GM23248 (cell line): ENCODE measurements around the gene ERC2. TPM values are rescaled to one million over a fixed set of nuclear protein-coding genes. Genes with fewer than 3 reads are reported as not detected.

Experiments used
- DNase-seq: peaks from one replicate; pipeline ENCODE4 v3.0.0-alpha.2; 2015
- H2AFZ ChIP-seq: fragments of 200-600 bp; sonication (generic); 2 replicates; pipeline ENCODE4 v1.6.1; 2016; ENCODE audit warnings: antibody characterized with exemption
- H3F3A ChIP-seq: fragments of 200-600 bp; sonication (generic); 2 replicates; pipeline ENCODE4 v1.6.1; 2016; ENCODE audit warnings: mild to moderate bottlenecking, antibody characterized with exemption, mixed run types; ENCODE audit not compliant: insufficient read depth
- H3K27ac ChIP-seq: fragments of 200-600 bp; sonication (generic); 2 replicates; pipeline ENCODE4 v1.5.1; 2016; ENCODE audit warnings: mild to moderate bottlenecking
- H3K27me3 ChIP-seq: fragments of 200-600 bp; sonication (generic); replicated peaks from 2 replicates; pipeline ENCODE4 v1.6.1; 2016; ENCODE audit warnings: mild to moderate bottlenecking; ENCODE audit not compliant: insufficient read depth
- H3K36me3 ChIP-seq: fragments of 200-600 bp; sonication (generic); 2 replicates; pipeline ENCODE4 v1.6.1; 2016; ENCODE audit warnings: low read depth, mild to moderate bottlenecking
- H3K4me1 ChIP-seq: fragments of 200-600 bp; sonication (generic); 2 replicates; pipeline ENCODE4 v1.6.1; 2016; ENCODE audit warnings: mild to moderate bottlenecking; ENCODE audit not compliant: insufficient read depth
- H3K4me2 ChIP-seq: fragments of 200-600 bp; sonication (generic); one replicate; pipeline ENCODE4 v1.6.1; 2016; ENCODE audit warnings: mild to moderate bottlenecking; ENCODE audit not compliant: unreplicated experiment
- H3K4me3 ChIP-seq: fragments of 200-600 bp; sonication (generic); 2 replicates; pipeline ENCODE4 v1.5.1; 2016; ENCODE audit warnings: mild to moderate bottlenecking
- H3K79me2 ChIP-seq: fragments of 200-600 bp; sonication (generic); 2 replicates; pipeline ENCODE4 v1.6.1; 2016; ENCODE audit warnings: mild to moderate bottlenecking; ENCODE audit not compliant: insufficient read depth
- H3K9ac ChIP-seq: fragments of 200-600 bp; sonication (generic); 2 replicates; pipeline ENCODE4 v1.6.1; 2016; ENCODE audit warnings: mild to moderate bottlenecking
- H3K9me2 ChIP-seq: fragments of 200-600 bp; sonication (generic); 2 replicates; pipeline ENCODE4 v1.6.1; 2016; ENCODE audit warnings: mixed run types, mild to moderate bottlenecking, moderate library complexity; ENCODE audit not compliant: insufficient read depth
- H3K9me3 ChIP-seq: fragments of 200-600 bp; sonication (generic); one replicate; pipeline ENCODE4 v1.6.1; 2017; ENCODE audit warnings: low read depth
- H4K20me1 ChIP-seq: fragments of 200-600 bp; sonication (generic); 2 replicates; pipeline ENCODE4 v1.6.0; 2016; ENCODE audit not compliant: insufficient read depth
- EZH2 ChIP-seq: fragments of 200-600 bp; sonication (generic); IDR thresholded peaks from 2 replicates; pipeline ENCODE4 v1.6.1; 2018; ENCODE audit warnings: antibody characterized with exemption, mild to moderate bottlenecking; ENCODE audit not compliant: insufficient read depth, poor library complexity, severe bottlenecking
- EZH2phosphoT487 ChIP-seq: fragments of 200-600 bp; sonication (generic); IDR thresholded peaks from 2 replicates; pipeline ENCODE4 v1.6.1; 2018; ENCODE audit warnings: antibody characterized with exemption, moderate library complexity, mild to moderate bottlenecking, low read depth; ENCODE audit not compliant: insufficient read depth
- WGBS, 2 experiments: methylation state at CpG; one replicate each; pipeline ENCODE4 v1.1.6; 2015 to 2017; ENCODE audit warnings: low lambda C conversion rate in 2 of 2, low coverage in 1 of 2; ENCODE audit errors: missing lambda C conversion rate in 2 of 2; 5-methylcytosine and 5-hydroxymethylcytosine counted together
- in situ Hi-C: fragments of 300-500 bp; cut with MboI; formaldehyde crosslinking; loops from 2 replicates; pipeline ENCODE4 v1.15.0; 2020
- polyA plus RNA-seq: library from polyadenylated mRNA; unstranded; fragments of >200 nt; fragmentation: Nextera tagmentation; extraction: Ambion mirVana; gene quantifications from 2 replicates; pipeline ENCODE4 v1.2.1, GENCODE V29; 2016
- total RNA-seq: library from RNA; depleted of rRNA; stranded (reverse); fragments of >200 nt; shearing (Covaris generic); gene quantifications from 2 replicates; pipeline ENCODE4 v1.2.3, GENCODE V29; 2014

Gene ERC2
- total and polyA plus RNA-seq, 2 experiments from 2014 or later, result not detected

GRCh38 chr3:55678546-55679216, 789.6 kb downstream of the ERC2 start:
- no peak overlapping the region for H3K4me3 ChIP-seq
- H3K9me2 ChIP-seq, result no peaks in the 10 kb centered on the region

GRCh38 chr3:55676643-55677042, 791.6 kb downstream of the ERC2 start:
- WGBS, 2 experiments, result 19 to 26% methylated on average over 3 of the region's 3 CpGs
- Histone ChIP-seq H3K4me1 (no peaks in the 10 kb centered on the region), H2AFZ (no peak overlapping the region), H4K20me1 (no peaks in the 10 kb centered on the region), H3K9me2 (no peaks in the 10 kb centered on the region), H3K79me2 (no peaks in the 10 kb centered on the region), H3F3A (no peaks in the 10 kb centered on the region), H3K36me3 (no peaks in the 10 kb centered on the region), H3K27ac (no peak overlapping the region), H3K9me3 (no peaks in the 10 kb centered on the region), H3K9ac (no peak overlapping the region), H3K4me2 (no peak overlapping the region), H3K4me3 (no peak overlapping the region), H3K27me3 (peaks cover 28% of the 10 kb centered on the region)
- no peak for TF ChIP-seq EZH2
- no peak for TF ChIP-seq EZH2phosphoT487
- no peak for DNase-seq
- in situ Hi-C loops, result no loop called here

More at GRCh38 chr3:55678546-55679216, 789.6 kb downstream of the ERC2 start:
- no peaks in the 10 kb centered on the region for H3K4me1 ChIP-seq
- H3K4me2 ChIP-seq, result no peak overlapping the region
- H2AFZ ChIP-seq, result no peak overlapping the region
- no peaks in the 10 kb centered on the region for H4K20me1 ChIP-seq
- H3K9me3 ChIP-seq, result no peaks in the 10 kb centered on the region
- DNase-seq, result no peak
- H3K9ac ChIP-seq, result no peak overlapping the region
- H3K27me3 ChIP-seq, result peaks cover 35% of the 10 kb centered on the region
- no peaks in the 10 kb centered on the region for H3F3A ChIP-seq
- H3K27ac ChIP-seq, result no peak overlapping the region
- in situ Hi-C loops, result no loop called here
- 39 to 41% methylated on average over 5 of the region's 5 CpGs for WGBS, 2 experiments
- no peaks in the 10 kb centered on the region for H3K36me3 ChIP-seq
- no peak for TF ChIP-seq EZH2phosphoT487
- TF ChIP-seq EZH2, result no peak
- H3K79me2 ChIP-seq, result no peaks in the 10 kb centered on the region

GRCh38 chr3:55675478-55675877, 792.8 kb downstream of the ERC2 start:
- DNase-seq, result no peak
- no peaks in the 10 kb centered on the region for H3K36me3 ChIP-seq
- in situ Hi-C loops, result no loop called here
- H3K27ac ChIP-seq, result no peak overlapping the region
- no peaks in the 10 kb centered on the region for H3K9me3 ChIP-seq
- H4K20me1 ChIP-seq, result no peaks in the 10 kb centered on the region
- no peak overlapping the region for H3K9ac ChIP-seq
- H3K79me2 ChIP-seq, result no peaks in the 10 kb centered on the region
- no peaks in the 10 kb centered on the region for H3K9me2 ChIP-seq
- 28 to 41% methylated on average over 3 of the region's 3 CpGs for WGBS, 2 experiments
- no peak overlapping the region for H3K4me2 ChIP-seq
- no peaks in the 10 kb centered on the region for H3F3A ChIP-seq
- no peak for TF ChIP-seq EZH2
- no peak for TF ChIP-seq EZH2phosphoT487
- H2AFZ ChIP-seq, result no peak overlapping the region
- no peaks in the 10 kb centered on the region for H3K4me1 ChIP-seq
- H3K4me3 ChIP-seq, result no peak overlapping the region
- peaks cover 31% of the 10 kb centered on the region for H3K27me3 ChIP-seq

DNA sequence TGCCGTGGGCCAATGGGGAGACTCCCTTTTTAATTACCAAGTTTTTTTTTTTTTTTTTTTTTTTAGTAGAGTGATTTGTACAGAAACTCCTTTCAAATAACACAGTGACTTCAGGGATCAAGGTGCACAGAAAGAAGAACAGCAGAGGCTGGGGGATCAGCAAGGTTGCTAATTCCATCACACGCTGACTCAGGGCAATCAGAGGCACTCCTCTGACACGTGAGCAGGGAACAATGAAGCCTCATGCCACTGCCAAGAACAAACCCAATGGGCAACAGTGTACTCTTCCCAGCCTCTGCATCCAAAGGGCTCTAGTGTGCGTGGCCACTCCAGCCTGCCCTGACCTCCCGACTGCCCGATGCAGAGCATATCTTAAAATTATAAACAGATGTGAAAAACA, 794.5 kb downstream of the ERC2 start:
- WGBS, 2 experiments, result 14 to 16% methylated on average over 6 of the region's 6 CpGs
- in situ Hi-C loops, result no loop called here

More for the DNA sequence above, 794.5 kb downstream of the ERC2 start:
- Histone ChIP-seq H3K4me1 (no peaks in the 10 kb centered on the region), H3K9me3 (no peaks in the 10 kb centered on the region), H3K27ac (no peak overlapping the region), H3F3A (no peaks in the 10 kb centered on the region), H3K79me2 (no peaks in the 10 kb centered on the region), H4K20me1 (no peaks in the 10 kb centered on the region), H3K27me3 (peaks cover 22% of the 10 kb centered on the region), H3K9ac (no peak overlapping the region), H3K4me3 (no peak overlapping the region), H2AFZ (no peak overlapping the region), H3K36me3 (no peaks in the 10 kb centered on the region), H3K4me2 (no peak overlapping the region), H3K9me2 (no peaks in the 10 kb centered on the region)
- no peak for TF ChIP-seq EZH2phosphoT487
- TF ChIP-seq EZH2, result no peak
- DNase-seq, result no peak
